Measurements from ENCODE around the gene ATXN7. TPM values are rescaled to one million over a fixed set of nuclear protein-coding genes. Genes with fewer than 3 reads are reported as not detected.

Gene ATXN7
- polyA plus RNA-seq, 4 donors = 17.5 to 26.8 (median 20.4) TPM

DNA sequence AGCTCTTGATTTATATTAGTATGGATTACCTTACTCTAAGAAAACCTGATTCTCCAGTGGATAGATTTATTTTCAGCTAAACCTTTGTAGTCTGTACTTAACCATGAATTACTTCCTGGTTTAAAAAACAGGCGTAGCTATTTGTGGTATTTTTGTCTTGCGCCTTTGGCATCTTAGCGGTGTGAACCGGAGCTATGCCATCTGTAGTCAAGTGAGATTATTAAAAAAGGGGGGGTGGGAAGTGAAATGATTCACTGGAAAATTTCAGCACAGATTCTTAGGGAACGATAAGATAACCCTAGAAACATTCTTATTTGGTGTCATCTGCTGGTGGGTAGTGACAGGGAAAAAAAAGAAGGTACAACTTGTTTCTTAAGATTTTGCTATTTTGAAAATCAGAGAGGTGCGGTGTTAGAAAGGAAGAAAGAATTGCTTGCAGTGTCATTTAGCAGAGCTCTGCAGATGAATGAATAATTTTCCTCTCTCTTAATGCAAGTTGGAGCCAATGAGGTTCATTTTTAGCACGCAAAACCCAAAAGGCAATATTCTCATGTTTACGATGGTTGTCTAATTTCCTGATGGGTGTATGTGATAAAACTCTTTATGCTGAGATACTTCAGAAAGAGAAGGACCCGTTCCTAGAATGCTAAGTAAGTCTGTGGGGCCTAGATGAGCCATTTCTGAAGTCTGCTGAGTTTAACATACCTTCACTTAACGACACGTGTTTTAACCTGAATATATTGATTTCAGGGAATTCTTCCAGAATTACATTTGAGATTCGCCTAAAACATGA, 115.6 kb downstream of the ATXN7 start:
- no peak for DNase-seq (ENCODE audit: low read depth in 4 of 4, low spot score in 3 of 4)

- no peak for DNase-seq (ENCODE audit: low read depth in 4 of 4, low spot score in 3 of 4)
Observed at GRCh38 chr3:63980019-63980418, 116.4 kb downstream of the ATXN7 start.

DNA sequence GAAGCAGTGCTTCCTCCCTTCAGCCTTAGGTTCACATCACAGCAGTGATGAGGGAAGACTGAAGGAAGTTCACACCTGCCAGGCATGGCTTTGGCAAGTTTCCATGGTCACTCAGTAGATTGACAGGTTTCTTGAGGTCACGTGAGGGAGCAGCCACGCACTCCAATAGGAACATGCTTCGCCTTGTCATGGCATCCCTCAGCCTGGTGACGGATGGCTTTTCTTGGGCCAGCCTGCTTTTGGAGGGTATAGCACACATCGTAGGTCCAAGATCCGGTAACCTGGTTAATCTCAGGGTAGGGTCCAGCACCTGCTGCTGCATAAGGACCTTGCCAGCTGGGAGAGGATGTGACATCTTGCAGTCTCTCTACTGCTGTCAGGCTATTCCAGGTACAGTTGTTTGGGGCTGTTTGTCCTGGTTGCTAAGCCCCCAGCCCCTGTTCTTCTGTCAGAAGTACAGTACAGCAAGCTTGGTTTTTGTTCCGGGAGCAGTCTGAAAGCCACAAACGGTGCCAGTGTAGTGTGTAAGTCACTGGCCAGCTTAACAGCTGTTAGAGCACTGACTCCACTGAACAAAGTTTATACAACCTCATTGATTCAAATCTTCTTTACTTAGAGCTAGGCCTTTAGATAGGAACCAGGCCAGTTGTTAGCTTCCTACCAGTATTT, 117.3 kb downstream of the ATXN7 start:
- no peak for DNase-seq (ENCODE audit: low read depth in 4 of 4, low spot score in 3 of 4)

GRCh38 chr3:63981980-63982379, 118.3 kb downstream of the ATXN7 start:
- DNase-seq (ENCODE audit: low read depth in 4 of 4, low spot score in 3 of 4) = no peak

DNA sequence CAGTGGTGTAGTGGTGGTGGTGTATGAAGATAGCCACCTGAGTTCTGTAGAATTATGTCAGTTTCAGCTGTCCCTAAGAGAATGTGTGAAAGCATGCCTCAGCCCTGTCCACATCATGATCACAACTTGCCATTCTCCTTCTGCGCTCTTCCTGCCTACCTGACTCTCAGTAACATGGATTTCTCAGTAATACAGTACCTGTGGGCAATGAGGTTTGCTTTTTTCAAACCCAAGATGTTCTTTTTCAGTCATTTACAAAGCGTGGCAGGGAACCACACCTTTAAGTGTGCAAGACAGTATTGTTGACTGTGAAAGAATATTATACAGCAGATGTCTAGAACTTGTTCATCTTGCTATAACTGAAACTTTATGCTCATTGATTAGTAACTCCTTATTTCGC, 120.7 kb downstream of the ATXN7 start:
- no peak for DNase-seq (ENCODE audit: low read depth in 4 of 4, low spot score in 3 of 4)

DNA sequence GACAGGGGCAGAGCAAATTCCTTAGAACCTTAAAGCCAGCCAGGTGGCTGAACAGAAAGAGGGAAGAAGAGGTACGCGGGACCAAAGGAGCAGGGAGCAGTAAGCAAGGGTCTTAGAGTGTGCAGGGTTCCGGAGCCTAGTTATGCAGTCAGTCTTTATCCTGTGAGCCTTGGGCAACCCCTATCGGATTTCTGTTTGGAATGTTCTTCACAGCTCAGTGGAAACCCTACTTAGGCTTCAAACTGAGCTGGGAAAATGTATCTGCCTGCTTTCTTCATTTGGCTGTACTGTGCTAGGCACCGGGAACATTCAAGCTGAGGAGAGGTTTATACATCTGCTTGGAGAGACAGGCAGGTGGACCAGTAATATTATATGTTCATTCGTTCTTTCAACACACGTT, 122.5 kb downstream of the ATXN7 start:
- no peak for DNase-seq (ENCODE audit: low read depth in 4 of 4, low spot score in 3 of 4)

DNA sequence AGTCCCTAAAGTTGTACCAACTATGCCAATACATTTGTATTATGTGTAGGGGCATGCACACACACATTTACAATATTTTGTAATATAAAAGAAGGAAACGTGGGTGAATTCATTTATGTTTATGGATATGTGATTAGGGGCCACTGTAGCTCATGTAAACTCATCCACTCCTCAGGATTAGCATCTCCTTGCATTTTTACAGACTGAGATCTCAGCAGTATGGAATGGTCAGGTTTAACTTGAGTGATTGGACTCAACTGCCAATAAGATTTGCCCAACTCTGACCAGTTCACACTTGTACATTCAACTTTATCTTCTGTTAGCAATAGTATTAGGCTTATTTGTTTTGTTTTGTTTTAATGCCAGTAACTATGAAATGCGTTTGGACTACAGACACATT, 123.2 kb downstream of the ATXN7 start:
- DNase-seq (ENCODE audit: low read depth in 4 of 4, low spot score in 3 of 4) = no peak

DNA sequence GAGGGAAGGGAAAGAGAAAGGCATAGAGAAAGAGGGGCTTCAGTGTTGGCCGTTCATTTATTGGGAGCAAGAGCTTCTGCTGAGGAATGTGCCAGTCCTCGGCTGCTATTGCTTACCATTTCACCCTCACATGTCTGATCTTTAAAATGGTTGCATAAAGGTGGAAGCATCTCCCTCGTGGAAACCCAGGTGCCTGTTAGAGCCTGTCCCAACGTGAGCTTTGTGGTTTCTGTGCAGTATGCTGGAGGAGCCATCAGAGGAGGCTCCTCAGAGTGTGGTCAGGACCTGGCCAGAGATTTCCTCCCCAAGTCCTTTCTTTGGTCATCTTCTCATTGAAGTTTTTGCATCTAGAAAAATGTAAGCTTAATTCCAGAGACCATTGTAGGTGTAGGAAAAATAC, 125.3 kb downstream of the ATXN7 start:
- no peak for DNase-seq (ENCODE audit: low read depth in 4 of 4, low spot score in 3 of 4)

- DNase-seq (ENCODE audit: low read depth in 4 of 4, low spot score in 3 of 4) = no peak
Observed at GRCh38 chr3:63990204-63990603, 126.5 kb downstream of the ATXN7 start.

- DNase-seq (ENCODE audit: low read depth in 4 of 4, low spot score in 3 of 4) = no peak
Observed at GRCh38 chr3:63990733-63991132, 127.1 kb downstream of the ATXN7 start.

DNA sequence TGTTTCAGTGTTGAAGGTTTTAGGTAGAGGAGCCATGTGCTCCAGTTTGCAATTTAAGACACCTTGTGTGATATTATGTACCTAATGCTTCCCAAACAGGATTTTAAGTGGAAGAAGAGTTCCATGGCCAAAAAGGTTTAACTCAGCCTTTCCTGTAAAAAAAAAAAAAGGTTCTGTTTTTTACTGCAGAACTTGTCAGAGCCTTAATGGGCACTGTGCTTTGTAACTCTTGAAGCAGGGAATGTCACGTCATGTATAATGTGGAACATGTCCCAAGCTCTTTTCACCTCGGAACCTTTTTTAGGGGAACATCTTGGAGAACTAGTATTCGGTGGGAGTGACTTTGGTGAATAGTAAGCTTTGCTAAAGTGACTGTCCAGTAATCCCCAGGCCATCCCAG, 128.0 kb downstream of the ATXN7 start:
- DNase-seq (ENCODE audit: low read depth in 4 of 4, low spot score in 3 of 4) = no peak

DNA sequence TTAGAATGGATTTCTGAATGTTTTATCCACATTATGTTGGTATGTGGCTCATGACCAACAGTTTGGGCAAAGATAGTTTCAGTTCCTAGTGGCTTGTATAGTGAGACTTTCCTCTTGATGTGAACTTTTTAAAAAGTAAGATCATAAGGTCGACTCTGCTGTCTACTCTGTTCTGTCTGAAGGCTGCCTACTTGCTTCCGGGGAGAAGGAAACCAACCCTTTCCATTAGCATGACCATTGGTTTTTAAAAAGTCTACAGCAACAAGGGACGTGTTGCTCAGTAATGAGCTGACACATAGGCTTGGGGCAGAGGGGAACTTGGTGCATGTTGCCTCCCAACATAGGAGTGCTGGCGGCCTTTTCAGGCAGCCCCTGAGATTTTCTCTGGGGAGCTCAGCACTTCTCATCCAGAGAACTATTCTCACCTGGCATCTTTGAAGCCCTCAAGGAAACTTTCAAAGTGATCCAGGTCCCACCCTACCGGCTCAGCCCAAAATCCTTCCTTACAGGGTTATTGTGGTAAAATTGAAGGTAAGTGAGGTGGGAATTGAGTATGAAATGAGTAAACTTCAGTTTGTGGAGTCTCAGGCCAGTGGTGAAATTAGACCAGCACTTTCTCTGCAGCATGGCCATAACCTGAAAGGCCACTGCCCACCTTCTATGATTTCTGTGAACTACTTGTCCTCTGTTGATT, 129.0 kb downstream of the ATXN7 start:
- no peak for DNase-seq (ENCODE audit: low read depth in 4 of 4, low spot score in 3 of 4)

DNA sequence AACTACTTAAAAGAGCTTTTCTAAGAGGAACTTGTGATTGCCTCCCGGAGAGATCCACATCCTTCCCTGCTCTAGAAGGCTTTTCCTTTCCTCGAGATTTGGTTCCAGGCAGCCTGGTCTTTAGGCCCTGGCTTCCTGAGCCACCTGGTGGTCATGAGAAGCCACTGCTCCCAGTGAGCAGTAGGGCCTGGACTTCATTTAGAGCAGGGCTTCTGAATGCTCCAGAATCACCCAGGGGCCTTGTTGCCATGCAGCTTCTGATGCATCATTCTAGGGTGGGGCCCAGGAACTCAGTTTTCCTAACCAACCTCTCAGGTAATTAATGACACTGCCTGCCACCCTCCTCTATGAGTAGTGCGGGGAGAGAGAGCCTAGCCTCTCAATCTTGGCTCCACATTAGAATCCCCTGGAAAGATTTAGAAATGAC, 130.0 kb downstream of the ATXN7 start:
- peak; percentile 39 to 61 (median 48) for DNase-seq (ENCODE audit: low read depth in 4 of 4, low spot score in 3 of 4)

GRCh38 chr3:63995086-63995485, 131.4 kb downstream of the ATXN7 start:
- no peak for DNase-seq (ENCODE audit: low read depth in 4 of 4, low spot score in 3 of 4)

GRCh38 chr3:63998852-63999754, 135.4 kb downstream of the ATXN7 start:
- DNase-seq (ENCODE audit: low read depth in 4 of 4, low spot score in 3 of 4) = no peak

DNA sequence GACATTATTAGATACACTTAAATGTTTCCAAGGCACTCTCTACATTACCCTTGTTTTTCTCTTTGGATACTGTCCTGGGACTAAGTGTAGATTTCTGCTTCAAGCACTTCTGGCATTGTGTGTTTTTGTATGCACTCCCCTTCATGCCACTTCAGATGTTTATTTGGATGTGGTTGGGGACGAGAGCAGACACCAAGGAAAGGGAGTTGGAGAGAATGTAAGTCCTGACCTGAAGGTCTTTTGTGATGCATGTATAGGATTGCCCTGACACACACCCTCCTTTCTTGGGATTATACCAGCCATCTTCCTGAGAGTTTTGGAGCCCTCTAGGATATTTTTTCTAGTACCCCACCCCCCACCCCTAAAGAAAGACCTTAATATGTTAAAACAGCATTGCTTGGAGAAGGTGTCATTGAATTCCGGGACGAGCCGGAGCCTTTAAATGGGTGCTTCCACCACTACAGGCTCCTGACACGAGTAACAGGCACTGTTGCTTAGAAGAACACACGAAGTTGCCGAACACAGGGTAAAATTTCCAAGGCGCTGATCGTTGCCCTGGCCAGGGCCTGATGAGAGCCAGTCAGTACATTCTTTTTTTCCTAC, 136.9 kb downstream of the ATXN7 start:
- no peak for DNase-seq (ENCODE audit: low read depth in 4 of 4, low spot score in 3 of 4)

- DNase-seq (ENCODE audit: low read depth in 4 of 4, low spot score in 3 of 4) = no peak
Observed at GRCh38 chr3:64002233-64002632, 138.6 kb downstream of the ATXN7 start.

- no peak for DNase-seq (ENCODE audit: low read depth in 4 of 4, low spot score in 3 of 4)
Observed at GRCh38 chr3:64003589-64003988, 139.9 kb downstream of the ATXN7 start.

GRCh38 chr3:64008017-64008416, 144.3 kb downstream of the ATXN7 start:
- no peak for DNase-seq (ENCODE audit: low read depth in 4 of 4, low spot score in 3 of 4)

Measured in left renal pelvis (tissue), 4 donors.